ENCODE data around the gene QPCT.
A peak's percentile ranks its signal among the peaks of the same experiment; 100 is the strongest.
"Not testable (repeated sequence)": the region's sequence is repeated elsewhere in the genome, so short reads cannot be mapped to it uniquely, and the experiment has no call there.

QPCT gene

GRCh38 chr2:37391711-37392110 lies 47.3 kb downstream of the QPCT start:
- DNase-seq, result no peak

DNA sequence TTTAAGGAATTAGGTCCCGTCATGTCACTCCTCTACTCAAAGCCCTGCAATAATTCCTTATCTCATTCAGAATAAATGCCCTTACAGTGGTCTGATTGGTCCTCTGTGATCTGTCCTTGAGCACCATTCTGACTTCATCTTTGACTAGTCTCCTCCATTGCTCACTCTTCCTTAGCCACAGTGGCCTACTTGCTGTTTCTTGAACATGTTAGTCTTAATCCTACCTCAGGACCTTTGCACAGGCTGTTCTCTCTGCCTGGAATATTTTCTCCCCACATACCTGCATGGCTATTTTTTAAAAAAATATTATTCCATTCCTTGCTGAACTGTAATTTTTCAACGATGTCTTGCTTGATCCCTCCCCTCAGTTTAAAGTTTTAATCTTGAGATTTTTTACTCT lies 48.0 kb downstream of the QPCT start:
- DNase-seq, result no peak

GRCh38 chr2:37394263-37394662 lies 49.8 kb downstream of the QPCT start:
- no peak for DNase-seq

DNA sequence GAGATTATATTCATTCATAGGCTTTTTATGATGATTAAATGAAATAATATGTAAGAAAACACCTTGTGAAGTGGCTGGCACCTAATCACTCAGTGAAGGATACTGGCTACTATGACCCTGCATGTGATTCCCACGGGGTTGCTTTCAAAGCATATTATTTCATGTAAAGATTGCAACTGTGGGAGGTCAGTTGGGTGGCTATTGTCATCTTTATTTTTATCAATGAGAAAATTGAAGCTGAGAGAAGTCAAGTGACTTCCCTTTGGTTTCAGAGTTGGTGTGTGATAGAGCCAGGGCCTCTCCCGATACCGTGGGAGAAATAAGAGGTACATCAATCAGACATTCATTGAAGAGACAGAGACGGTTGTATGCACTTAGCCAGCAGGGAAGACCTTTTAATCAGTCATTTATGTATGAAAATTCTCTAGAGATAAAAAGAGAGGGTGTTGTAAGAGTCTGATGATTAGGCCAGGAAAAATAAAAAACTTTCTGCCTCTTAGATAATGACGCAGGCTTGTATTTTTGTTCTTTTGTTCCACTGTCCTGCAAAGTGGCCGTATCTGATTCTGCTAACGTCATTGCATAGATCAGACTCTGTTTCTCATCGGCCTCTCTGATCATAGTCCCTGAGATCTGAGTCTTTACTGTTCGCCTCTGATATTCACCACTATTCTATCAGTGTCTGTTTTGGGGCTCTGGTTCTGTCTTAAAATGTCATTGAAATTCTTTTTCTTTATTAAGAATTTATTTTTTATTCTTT lies 50.5 kb downstream of the QPCT start:
- DNase-seq, result no peak

DNA sequence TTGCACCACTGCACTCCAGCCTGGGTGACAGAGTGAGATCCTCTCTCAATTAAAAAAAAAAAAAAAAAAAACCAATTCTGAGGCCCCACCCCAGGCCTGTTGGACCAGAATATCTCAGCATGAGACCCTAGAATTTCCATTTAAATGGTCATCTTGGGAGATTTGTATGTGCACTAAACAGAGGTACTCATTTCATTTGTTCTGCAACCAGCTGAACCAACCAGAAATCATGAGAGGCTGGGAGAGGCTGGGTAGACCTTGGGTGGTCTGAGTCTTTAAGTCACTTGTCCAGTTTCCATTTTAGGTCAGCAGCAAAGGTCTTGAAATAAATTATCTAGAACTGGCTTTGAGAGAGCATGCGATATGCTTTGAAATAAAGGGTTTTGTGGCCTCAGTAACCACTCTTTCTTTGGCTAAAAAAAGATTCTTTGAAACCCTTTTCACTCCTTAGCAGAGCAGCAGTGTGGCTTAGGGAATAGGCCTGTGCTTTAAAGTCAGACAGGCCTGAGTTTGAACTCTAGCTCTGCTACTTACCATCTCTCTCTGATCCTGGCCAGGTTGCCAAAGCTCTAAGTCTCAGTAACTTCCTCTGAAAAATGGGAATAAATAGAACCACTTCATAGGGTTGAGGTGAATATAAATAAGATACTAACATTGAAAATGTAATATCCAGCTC lies 52.6 kb downstream of the QPCT start:
- DNase-seq, result no peak

DNA sequence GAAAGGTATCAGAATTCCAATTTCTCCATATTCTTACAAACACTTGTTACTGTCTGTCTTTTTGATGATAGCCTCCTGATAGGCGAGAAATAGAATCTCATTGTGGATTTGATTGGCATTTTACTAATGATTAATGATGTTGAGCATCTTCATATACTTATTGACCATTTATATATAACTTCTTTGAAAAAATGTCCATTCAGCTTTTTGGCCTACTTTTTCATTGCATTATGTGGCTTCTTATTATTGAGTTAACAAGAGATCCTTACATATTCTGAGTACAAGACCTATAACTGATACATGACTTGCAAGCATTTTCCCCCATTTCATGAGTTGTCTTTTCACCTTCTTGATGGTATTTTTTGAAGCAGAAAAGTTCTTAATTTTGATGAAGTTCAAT lies 54.6 kb downstream of the QPCT start:
- no peak for DNase-seq

- DNase-seq, result no peak
These were observed 55.6 kb downstream of the QPCT start for GRCh38 chr2:37400041-37400440.

- no peak for DNase-seq
These were observed 58.2 kb downstream of the QPCT start for GRCh38 chr2:37402636-37403035.

DNA sequence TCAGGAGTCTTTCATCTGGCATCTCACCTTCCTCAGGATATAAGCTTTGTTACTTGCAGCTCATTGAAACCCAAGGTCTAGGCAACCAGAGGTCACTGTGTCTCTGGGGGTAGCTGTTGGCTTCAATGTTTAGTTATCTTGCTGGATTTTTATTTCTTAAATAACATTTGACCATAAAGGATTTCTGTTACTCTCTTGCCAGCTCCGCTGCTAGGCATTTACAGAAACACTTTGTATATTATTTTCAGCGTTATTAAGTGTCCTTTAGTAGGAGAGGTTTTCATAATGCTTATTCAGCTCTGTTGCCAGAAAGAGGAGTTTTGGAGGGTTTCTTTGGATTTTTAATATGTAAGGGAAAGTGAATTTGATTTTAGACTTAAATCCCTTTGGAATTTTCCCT lies 61.4 kb downstream of the QPCT start:
- no peak for DNase-seq

DNA sequence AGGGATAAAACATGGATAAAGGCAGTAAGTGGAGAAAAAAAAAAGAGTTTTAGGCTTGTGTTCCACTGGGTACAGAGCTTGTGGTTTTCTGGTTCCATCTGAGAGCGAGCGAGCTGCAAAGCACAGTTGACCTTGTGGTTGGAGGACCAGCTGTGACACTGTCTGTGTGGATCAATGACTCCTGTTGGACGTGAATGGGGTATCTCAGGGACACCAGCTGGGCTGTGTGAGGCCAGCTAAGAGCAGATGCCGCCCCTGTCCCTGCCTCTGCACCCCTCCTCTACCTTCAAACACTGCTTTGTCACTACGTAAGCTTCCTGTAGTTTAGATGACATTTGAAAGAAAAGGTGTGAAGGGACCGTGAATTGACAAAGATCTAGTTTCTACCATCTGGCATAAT lies 67.8 kb downstream of the QPCT start:
- no peak for DNase-seq

- not testable (repeated sequence) for DNase-seq
These were observed 69.6 kb downstream of the QPCT start for GRCh38 chr2:37413911-37414469.

- DNase-seq, result peak in 1 of 5 donors; percentile 39
These were observed 70.1 kb downstream of the QPCT start for GRCh38 chr2:37414470-37414949.

DNA sequence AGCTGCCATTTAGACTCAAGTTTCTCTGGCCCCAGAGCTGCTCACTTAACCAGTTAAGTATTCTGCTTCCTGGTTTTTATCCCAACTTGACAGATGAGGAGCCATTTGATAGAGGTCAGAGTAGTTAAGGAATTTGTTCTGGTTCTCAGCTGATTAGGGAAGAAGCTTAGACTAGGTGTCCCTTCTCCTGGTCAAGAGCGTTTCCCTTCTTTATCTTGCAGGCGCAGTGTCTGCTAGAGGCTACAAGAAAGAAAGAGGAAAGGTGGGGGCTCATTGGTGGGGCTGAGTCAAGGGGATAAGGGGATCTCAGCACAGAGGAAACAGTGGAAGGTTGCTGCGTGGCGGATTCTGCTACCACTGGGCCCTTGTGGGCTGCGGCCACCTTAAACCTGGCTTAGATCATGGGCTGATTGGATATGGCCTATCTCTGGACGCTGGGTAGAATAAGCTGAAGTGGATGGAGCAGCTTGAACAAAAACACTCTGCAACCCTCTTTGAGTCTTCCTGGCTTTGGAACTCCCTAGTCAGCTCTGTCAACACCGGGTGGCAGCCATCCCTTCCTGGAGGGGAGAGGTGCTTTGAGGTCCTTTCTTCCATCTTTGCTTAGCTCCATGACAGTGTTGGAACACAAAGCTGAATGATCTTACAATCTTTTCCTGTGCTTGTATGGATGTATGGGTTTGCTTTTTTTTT lies 70.8 kb downstream of the QPCT start:
- no peak for DNase-seq

GRCh38 chr2:37417321-37417720 lies 72.9 kb downstream of the QPCT start:
- DNase-seq, result no peak

DNA sequence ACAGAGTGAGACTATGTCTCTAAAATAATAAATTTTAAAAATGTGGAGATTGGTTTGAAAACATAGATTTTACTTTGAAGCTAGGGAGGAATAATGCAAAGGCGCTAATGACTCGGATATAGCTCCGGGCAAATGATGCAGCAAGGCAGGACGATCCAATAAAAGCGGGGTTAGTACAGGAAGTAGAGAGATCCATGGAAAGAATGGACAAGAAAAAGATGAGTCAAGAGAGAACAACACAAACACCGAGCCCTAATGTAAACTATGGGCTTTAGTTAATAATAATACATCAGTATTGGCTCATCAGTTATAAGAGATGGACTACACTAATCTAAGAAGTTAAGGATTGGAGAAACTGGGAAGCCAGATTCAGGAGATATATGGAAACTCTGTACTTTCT lies 74.5 kb downstream of the QPCT start:
- no peak for DNase-seq

GRCh38 chr2:37421686-37422085 lies 77.3 kb downstream of the QPCT start:
- DNase-seq, result no peak

GRCh38 chr2:37422816-37423215 lies 78.4 kb downstream of the QPCT start:
- DNase-seq, result no peak

Measured in T-helper 1 cell (primary cell).